Lower leg skin (tissue), 4 donors: ENCODE data around the gene THOP1. TPM values are rescaled to one million over a fixed set of nuclear protein-coding genes. Genes with fewer than 3 reads are reported as not detected.

Experiments
- DNase-seq, 2 donors: peaks; one replicate each; pipeline ENCODE4 v3.0.0-alpha.2; 2019; ENCODE audit warnings: low spot score in 2 of 2
- H3K4me3 ChIP-seq: fragments of 200-600 bp; sonication (generic); 2 replicates; pipeline ENCODE4 v1.5.1; 2017; ENCODE audit warnings: mild to moderate bottlenecking, low read depth; ENCODE audit not compliant: poor library complexity, severe bottlenecking
- CTCF ChIP-seq, 3 donors: fragments of 450-650 bp; IDR thresholded peaks; one replicate each; pipeline ENCODE4 v1.5.1; 2016; ENCODE audit warnings: antibody characterized with exemption in 3 of 3, mild to moderate bottlenecking in 3 of 3, moderate library complexity in 2 of 3
- POLR2A ChIP-seq, 2 donors: fragments of 450-650 bp; IDR thresholded peaks; one replicate each; pipeline ENCODE4 v1.6.1; 2016 to 2017; ENCODE audit warnings: antibody characterized with exemption in 2 of 2, mild to moderate bottlenecking in 1 of 2, moderate library complexity in 1 of 2
- WGBS, 2 donors: methylation state at CpG; one replicate each; pipeline ENCODE4 v1.1.5; 2018; 5-methylcytosine and 5-hydroxymethylcytosine counted together
- intact Hi-C: fragments of 100-400 bp; cut with DNase I; formaldehyde crosslinking; loops from one replicate; pipeline ENCODE4 v1.15.0; 2023; ENCODE audit warnings: low total_unique reads
- total RNA-seq, 4 donors: library from RNA; depleted of rRNA; stranded (reverse); fragments of >200 nt; gene quantifications; one replicate each; pipeline ENCODE4 v1.1.0, GENCODE V29; 2016

The THOP1 gene
- total RNA-seq, 4 donors from 2014 or later: 35.9 to 56.5 (median 43.7) TPM

GRCh38 chr19:2768365-2769132 lies 16.8 kb upstream of the THOP1 start:
- no peak overlapping the region for H3K4me3 ChIP-seq
- WGBS, 2 donors: 88 to 93% methylated on average over 23 to 27 of the region's 29 CpGs
- no peak for TF ChIP-seq CTCF (IDR thresholded peaks at IDR 0.05)
- TF ChIP-seq POLR2A (IDR thresholded peaks at IDR 0.05): no peak
- no peak for DNase-seq
- intact Hi-C loops: no loop called here

GRCh38 chr19:2769218-2769617 lies 16.1 kb upstream of the THOP1 start:
- no peak for TF ChIP-seq CTCF (IDR thresholded peaks at IDR 0.05)
- TF ChIP-seq POLR2A (IDR thresholded peaks at IDR 0.05): no peak
- H3K4me3 ChIP-seq: no peak overlapping the region
- intact Hi-C loops: no loop called here
- DNase-seq: no peak
- 93 to 96% methylated on average over 3 to 8 of the region's 8 CpGs for WGBS, 2 donors

- 65 to 75% methylated on average over 38 to 40 of the region's 40 CpGs for WGBS, 2 donors
- intact Hi-C loops: no loop called here
Measured at GRCh38 chr19:2770055-2771013, 15.0 kb upstream of the THOP1 start.

GRCh38 chr19:2771786-2772674 lies 13.3 kb upstream of the THOP1 start:
- no peak overlapping the region for H3K4me3 ChIP-seq
- DNase-seq: no peak
- 84 to 85% methylated on average over 29 of the region's 29 CpGs for WGBS, 2 donors
- intact Hi-C loops: no loop called here
- TF ChIP-seq CTCF (IDR thresholded peaks at IDR 0.05) (no peak), POLR2A (IDR thresholded peaks at IDR 0.05) (no peak)

More at GRCh38 chr19:2770055-2771013, 15.0 kb upstream of the THOP1 start:
- no peak overlapping the region for H3K4me3 ChIP-seq
- DNase-seq: no peak
- no peak for TF ChIP-seq CTCF (IDR thresholded peaks at IDR 0.05)
- no peak for TF ChIP-seq POLR2A (IDR thresholded peaks at IDR 0.05)

GRCh38 chr19:2774083-2774679 lies 11.1 kb upstream of the THOP1 start:
- WGBS, 2 donors: 79 to 88% methylated on average over 31 to 32 of the region's 32 CpGs
- DNase-seq: no peak
- intact Hi-C loops: no loop called here
- no peak for TF ChIP-seq POLR2A (IDR thresholded peaks at IDR 0.05)
- TF ChIP-seq CTCF (IDR thresholded peaks at IDR 0.05): no peak
- H3K4me3 ChIP-seq: no peak overlapping the region
